ENCODE data around the gene DENND2A. TPM values are rescaled to one million over a fixed set of nuclear protein-coding genes. Genes with fewer than 3 reads are reported as not detected.
"Not testable (repeated sequence)": the region's sequence is repeated elsewhere in the genome, so short reads cannot be mapped to it uniquely, and the experiment has no call there.

DENND2A gene, protein sequence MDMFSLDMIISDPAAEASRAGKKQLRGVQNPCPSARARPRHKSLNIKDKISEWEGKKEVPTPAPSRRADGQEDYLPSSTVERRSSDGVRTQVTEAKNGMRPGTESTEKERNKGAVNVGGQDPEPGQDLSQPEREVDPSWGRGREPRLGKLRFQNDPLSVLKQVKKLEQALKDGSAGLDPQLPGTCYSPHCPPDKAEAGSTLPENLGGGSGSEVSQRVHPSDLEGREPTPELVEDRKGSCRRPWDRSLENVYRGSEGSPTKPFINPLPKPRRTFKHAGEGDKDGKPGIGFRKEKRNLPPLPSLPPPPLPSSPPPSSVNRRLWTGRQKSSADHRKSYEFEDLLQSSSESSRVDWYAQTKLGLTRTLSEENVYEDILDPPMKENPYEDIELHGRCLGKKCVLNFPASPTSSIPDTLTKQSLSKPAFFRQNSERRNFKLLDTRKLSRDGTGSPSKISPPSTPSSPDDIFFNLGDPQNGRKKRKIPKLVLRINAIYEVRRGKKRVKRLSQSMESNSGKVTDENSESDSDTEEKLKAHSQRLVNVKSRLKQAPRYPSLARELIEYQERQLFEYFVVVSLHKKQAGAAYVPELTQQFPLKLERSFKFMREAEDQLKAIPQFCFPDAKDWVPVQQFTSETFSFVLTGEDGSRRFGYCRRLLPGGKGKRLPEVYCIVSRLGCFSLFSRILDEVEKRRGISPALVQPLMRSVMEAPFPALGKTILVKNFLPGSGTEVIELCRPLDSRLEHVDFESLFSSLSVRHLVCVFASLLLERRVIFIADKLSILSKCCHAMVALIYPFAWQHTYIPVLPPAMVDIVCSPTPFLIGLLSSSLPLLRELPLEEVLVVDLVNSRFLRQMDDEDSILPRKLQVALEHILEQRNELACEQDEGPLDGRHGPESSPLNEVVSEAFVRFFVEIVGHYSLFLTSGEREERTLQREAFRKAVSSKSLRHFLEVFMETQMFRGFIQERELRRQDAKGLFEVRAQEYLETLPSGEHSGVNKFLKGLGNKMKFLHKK
- polyA plus RNA-seq, result 10 to 100 TPM in 2 of 3 donors, 1 to 10 TPM in 1; 1.2 to 38.9 (median 10.1) TPM

DNA sequence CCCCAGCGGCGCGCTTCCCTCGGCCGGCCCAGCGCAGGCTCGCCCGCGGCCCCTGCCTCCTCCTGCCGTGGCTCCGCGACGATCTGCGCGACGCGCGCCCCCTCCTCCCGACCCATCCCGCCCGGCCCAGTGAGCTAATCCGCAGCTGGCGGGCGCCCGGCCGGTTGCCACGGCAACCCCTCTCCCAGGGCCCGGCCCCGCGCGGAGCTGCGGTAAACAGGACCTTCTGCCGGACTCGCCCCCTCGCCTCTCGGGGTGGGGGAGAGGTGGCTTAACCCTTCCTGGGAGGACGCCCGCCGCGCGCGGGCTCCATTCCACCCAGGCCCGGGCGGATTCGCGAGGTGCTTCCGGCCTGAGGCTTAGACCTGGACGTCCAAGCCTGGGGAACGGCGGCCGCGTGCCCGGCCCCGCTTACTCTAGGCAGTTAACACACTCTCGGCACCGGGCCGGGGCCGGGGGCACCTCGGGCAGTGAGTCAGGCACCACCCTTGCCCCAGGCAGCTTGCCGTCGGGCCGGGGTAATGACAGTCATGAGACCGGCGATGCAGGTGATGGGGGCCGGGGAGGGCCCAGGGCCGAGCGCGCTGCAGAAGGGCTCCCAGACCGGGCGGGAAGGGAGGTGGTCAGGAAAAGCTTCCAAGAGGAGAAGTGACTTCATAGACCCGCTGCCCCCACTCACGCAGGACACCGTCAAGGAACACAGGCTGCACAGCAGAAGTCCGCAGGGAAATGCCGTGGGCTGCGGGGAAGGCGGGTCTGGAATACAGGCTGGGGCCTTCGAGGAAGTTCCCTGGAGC, at the start of gene DENND2A:
Gene DENND2A (minus strand): TSS at position 87 of the 797 bp plus-strand sequence. CDS start 38,416 bp downstream, outside the sequence.
- WGBS, 3 donors, result 3 to 11% (median 5%) methylated on average over 54 to 77 of the region's 78 CpGs
- no peak within 1 kb of the TSS for H3K27ac ChIP-seq (ENCODE audit: low read depth, low read length)

DNA sequence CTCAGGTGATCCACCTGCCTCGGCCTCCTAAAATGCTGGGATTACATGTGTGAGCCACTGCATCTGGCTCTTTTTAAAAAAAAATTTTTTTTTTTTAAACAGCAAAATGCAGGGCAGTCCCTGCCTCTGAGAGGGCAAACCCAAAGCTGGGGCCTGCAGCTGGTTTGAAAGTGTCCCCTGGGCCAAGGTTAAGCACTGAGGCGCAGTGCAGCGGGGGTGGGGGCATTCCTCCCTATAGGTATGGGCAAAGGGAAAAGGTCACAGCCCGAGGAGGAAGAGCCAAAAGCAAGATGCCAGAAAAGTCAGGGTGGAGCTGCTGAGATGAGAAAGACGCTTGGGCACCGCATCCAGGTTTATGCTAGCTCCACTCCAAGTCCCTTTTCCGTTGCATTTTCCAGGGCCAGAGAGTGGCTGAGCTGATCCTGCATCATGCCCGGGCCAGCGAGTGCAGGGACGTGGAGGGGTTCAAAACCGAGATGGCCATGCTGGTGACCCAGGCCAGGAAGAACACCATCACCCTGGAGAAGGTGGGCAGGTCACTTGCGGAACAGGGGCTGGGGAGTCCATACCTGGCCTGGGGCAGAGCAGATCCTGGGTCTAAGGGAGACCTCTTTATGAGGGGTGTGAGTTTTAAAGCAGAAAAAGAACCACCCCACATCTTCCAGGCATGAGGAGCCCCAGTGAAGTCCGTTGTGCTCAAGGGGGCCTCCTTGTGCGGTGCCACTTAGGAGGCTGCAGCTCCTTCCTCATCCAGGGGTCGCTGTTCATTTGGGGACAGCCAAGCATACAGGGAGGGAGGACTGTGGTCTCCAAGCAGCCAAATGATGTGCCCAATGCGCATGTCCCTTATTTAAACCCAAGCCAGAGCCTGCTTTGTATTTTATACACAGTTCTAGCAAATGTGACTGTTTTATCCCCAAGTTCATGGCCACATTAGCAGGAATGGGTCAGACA, 48.9 kb upstream of the DENND2A start:
- 93 to 96% (median 94%) methylated on average over 16 of the region's 16 CpGs for WGBS, 3 donors
- no peak overlapping the region for H3K27ac ChIP-seq (ENCODE audit: low read depth, low read length)

DNA sequence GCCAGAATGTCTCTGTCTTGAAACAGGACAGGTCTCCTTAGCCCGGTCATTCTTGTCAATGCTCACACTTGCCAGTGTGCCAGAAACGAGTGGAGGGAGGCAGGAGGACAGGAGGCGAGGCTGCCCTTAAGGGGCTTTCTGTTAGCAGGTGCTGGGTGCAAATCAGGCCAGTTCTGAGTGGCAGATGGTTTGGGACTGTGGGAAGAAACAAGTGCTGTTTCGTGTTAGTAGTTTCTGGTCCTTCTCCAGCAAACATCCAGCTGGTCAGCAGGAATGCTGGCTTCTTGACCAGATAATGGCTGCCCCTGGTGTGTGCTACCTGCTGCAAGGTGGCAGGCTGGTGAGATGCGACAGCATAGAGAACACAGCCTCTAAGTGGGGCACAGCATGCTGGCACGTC, 47.7 kb upstream of the DENND2A start:
- 92 to 94% (median 94%) methylated on average over 6 of the region's 6 CpGs for WGBS, 3 donors

DNA sequence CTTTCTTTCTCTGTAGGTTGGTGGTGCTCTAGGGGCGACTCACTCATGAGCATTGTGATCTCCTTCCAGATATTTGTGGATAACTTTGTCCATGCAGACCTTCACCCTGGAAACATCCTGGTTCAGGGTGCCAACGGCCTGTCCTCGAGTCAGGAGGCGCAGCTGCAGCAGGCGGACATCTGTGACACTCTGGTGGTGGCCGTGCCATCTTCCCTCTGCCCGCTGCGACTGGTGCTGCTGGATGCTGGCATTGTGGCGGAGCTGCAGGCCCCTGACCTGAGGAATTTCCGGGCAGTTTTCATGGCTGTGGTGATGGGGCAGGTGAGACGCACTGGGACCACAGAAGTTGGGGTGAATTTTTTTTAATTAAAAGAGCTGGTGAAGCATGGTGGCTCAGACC, 46.3 kb upstream of the DENND2A start:
- WGBS, 3 donors, result 97 to 100% (median 99%) methylated on average over 11 of the region's 11 CpGs
- H3K27ac ChIP-seq (ENCODE audit: low read depth, low read length), result no peak overlapping the region

More for the DNA sequence above, 47.7 kb upstream of the DENND2A start:
- H3K27ac ChIP-seq (ENCODE audit: low read depth, low read length), result no peak overlapping the region

DNA sequence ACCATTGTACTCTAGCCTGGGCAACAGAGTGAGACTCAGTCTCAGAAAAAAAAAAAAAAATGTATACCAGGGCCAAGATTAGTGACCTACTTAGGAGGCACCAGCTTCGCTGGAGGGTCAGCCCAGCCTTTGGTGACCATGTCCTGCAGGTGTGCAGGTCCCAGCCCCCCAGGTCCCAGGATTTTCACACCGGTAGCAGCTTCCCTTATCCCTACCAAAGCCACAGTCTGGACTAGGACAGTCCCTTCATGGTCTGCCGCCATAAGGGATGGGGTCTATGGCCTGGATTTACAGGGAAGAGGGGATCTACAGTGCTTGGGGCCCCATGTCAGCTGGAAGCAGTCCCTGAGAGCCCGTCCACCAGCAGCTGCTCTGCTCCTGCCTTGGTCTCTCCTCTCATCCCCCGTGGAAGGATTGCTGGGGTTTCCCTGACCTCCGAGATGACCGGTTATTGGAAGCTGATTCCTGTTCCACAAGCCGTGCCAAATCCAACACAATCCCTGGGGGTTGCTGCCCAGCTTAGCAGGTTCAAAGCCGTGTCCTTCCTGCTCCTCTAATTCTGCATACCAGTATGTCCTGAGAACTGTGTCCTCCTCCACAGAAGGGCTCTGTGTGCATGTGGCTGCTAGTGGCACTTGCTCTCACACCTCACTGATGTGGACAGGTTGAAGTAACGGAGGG, 44.9 kb upstream of the DENND2A start:
- 68 to 83% (median 77%) methylated on average over 10 of the region's 10 CpGs for whole genome bisulfite sequencing, 3 donors
- no peak overlapping the region for H3K27ac ChIP-seq (ENCODE audit: low read depth, low read length)

DNA sequence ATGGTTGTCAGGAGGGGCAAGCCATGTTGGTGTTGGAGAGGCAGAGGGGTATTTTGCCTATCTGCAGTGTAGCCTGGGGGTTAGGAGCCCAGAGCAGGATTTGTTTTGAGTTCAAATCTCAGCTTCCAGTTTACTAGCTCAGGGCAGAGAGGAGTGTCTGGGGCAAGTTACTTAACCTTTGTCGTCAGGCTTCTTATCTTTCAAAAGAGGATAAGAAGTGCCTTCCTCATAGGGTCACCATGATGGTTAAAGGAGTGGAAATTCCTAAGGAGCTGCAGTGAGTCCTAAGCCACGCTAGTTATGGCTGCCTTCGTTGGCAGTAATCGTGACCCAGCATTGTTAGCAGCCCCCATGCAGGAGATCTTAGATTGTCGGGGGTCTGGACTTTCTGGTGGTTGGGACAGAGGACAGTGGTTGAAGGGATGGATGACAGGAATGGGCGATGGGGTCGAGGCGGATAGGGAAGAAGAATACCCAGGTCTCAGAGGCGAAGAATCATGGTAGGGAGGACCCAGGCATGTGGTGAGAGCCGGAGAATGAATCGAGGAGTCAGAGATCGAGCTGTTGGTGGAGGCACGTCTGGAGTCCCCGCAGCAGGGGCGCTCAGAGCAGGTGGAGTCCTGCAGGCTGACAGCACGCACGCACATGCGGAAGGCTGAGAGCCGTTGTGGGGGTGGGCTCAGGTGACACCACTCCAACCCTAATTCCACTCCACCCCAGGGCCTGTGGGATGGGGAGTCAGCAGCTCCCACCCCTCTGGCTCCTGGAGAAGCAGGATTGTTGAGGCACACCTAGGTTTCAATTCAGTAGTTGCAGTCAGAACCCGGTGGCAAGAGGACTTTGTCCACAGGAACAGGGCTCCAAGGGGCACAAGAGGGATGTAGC, 43.7 kb upstream of the DENND2A start:
- WGBS, 3 donors, result 91 to 93% (median 91%) methylated on average over 20 of the region's 20 CpGs
- H3K27ac ChIP-seq (ENCODE audit: low read depth, low read length), result no peak overlapping the region

DNA sequence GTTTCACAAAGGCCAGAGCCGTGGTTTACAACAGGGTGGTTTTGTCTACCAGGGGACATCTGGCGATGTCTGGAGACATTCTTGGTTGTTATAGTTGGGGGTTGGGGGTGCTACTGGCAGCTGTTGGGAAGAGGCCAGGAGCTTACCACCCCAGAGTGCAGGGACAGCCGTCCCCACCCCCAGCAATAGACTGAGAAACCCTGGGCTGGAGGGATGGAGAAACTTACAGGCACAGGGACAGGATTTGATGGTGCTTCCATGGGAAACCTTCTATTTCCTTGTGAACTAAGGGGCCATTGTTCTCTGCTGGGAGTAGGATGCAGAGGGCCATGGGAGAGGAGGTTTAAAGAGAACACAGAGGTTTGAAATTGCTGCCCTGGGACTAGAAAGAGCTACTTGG, 43.0 kb upstream of the DENND2A start:
- WGBS, 3 donors, result 82 to 92% (median 89%) methylated on average over 3 of the region's 3 CpGs
- no peak overlapping the region for H3K27ac ChIP-seq (ENCODE audit: low read depth, low read length)

DNA sequence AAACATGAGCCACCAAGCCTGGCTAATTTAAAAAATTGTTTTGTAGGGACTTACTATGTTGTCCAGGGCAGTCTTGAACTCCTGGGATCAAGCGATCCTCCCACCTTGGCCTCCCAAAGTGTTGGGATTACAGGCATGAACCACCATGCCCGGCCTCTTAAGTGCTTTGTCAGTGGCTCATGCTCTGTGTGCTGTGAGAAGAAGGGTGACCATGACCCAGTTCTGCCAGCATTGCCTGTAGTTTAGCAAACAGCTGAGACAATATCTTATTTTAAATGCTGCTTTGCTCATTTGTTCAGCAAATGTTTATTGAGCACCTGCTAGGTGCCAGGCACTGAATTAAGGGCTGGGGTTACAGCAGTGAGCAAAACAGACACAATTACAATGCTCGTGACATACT, 41.2 kb upstream of the DENND2A start:
- no peak overlapping the region for H3K27ac ChIP-seq (ENCODE audit: low read depth, low read length)
- 92 to 99% (median 97%) methylated on average over 3 of the region's 3 CpGs for WGBS, 3 donors

DNA sequence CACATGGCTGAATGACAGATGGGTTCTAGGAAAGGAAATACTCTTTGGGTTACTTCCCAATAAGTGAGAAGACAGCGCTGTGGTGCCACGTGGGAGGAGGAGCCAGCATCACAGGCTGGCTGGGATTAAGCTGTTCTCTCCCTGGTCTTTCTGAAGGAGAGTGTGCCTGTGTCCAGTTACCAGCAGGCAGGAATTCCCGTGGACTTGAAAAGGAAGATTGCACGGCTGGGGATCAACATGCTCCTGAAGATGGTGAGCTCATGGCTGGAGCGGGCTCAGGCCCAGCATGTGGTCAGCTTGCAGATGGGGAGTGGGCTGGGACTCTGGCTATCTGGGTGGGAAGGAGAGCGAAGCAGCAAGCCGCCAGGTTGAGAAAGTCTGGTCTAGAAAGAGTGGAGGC, 40.3 kb upstream of the DENND2A start:
- 91 to 92% (median 91%) methylated on average over 7 of the region's 7 CpGs for WGBS, 3 donors
- no peak overlapping the region for H3K27ac ChIP-seq (ENCODE audit: low read depth, low read length)

DNA sequence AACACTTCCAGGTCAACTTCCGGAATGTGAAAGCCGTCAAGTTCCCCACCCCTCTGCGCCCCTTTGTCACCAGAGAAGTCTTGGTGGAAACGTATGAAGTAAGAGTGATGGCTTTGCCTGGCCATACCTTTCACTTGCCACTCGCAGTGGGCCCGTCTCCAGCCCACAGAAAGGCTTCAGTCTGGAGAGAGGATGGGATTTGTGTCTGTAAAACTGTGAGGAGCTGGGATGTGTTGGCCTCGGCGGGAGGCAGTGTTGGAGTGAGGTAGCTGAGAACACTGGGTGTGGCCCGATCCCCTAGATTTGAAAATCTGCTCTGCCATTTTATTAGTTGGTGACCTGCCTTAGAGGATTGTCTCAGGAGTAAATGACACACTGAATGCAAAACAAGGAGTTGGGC, 38.6 kb upstream of the DENND2A start:
- no peak overlapping the region for H3K27ac ChIP-seq (ENCODE audit: low read depth, low read length)
- WGBS, 3 donors, result 93 to 96% (median 95%) methylated on average over 9 of the region's 9 CpGs

DNA sequence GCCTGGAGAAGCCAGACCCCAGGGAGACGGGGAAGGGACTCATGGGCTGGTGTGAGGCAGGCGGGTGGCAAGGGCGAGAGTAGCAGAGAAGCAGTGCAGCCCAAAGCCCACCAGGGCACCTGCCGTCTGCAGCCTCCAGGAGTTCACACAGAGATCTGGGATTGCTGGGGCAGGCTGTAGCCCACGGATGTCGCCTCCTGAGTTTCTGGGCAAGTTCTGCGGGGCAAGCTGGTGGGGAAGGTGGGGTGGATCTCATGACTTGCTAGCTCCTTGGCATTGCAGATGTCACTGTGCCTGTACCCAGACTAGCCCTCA, 38.2 kb upstream of the DENND2A start:
- 95 to 96% (median 96%) methylated on average over 7 of the region's 7 CpGs for WGBS, 3 donors
- no peak overlapping the region for H3K27ac ChIP-seq (ENCODE audit: low read depth, low read length)

DNA sequence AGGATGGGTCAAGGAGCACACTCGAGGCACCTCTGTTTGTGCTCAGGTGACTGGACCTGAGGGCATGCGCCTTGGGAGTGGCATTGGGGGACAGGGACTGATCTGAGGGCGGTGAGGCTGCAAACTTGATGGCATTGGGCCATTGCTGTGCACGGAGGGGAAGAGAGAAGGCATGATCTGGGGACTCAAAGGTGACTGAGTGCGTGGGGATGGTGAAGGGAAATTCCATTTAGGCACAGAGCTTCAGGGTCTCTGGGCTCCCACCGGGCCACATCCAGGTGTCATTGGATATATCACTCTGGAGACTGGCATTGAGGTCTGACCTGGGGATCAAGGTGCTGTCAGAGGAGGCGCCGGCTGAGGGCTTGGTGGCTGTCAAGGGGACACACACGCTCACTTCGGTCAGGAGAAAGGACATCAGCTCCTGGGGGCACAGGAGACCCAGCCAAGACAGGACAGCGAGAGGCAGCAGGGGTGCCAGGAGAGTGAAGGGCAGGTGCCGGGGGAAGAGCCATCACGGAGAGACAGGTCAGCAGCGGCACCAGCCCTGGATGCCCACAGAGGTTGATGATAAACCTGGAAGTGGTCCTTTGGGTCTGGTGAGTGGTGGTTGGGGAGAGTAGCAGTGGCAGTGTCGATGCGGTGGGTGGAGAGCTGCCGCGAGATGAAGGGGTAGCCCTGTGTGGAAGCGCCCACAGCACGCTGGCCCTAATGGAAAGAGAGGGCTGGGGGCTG, 37.6 kb upstream of the DENND2A start:
- WGBS, 3 donors, result 96% methylated on average over 20 of the region's 20 CpGs
- H3K27ac ChIP-seq (ENCODE audit: low read depth, low read length), result no peak overlapping the region

DNA sequence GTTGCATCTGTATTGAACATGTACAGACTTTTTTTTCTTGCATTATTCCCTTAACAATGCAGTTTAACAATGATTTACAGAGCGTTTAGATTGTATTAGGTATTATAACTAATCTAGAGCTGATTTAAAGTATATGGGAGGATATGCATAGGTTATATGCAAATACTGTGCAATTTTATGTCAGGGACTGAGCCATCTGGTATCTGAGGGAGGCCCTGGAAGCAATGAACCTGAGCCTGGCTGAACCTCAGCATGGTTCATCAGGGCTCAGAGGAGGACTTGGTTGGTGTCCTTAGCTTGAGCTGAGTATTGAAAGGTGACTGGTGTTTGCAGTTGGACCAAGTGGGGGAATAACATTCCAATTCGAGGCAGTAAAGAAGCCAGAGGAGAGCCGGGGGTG, 36.9 kb upstream of the DENND2A start:
- WGBS, 3 donors, result 89 to 95% (median 92%) methylated on average over 3 of the region's 3 CpGs
- no peak overlapping the region for H3K27ac ChIP-seq (ENCODE audit: low read depth, low read length)

DNA sequence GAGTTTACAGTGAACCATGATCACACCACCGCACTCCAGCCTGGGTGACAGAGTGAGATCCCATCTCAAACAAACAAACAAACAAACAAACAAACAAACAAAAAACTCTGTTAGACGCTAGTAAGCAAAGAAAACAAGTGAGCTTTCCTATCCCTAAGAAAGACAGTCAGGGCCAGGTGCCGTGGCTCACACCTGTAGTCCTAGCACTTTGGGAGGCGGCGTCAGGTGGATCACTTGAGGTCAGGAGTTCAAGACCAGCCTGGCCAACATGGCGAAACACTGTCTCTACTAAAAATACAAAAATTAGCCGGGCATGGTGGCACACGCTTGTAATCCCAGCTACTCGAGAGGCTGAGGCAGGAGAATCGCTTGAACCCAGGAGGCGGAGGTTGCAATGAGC, 36.3 kb upstream of the DENND2A start:
- 93 to 97% (median 95%) methylated on average over 11 of the region's 11 CpGs for WGBS, 3 donors
- H3K27ac ChIP-seq (ENCODE audit: low read depth, low read length), result not testable (repeated sequence)

DNA sequence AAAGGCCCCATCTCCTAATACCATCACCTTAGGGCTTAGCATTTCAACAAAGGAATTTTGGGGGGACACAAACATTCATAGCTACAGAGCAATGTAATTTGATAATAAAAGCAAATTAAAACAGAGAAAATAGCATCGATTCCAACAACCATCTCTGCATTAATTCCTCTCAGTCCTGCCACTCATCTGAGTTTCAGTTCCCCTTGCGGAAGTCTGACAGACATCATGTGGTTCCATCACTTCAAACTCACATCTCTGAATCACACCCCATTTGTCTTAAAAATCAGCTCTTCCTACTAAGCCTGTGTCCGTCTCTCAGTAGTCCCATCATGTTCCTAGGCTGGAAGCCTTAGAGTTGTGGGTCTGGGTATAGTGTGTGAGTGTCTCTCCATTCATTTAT, 35.7 kb upstream of the DENND2A start:
- H3K27ac ChIP-seq (ENCODE audit: low read depth, low read length), result no peak overlapping the region

More for the DNA sequence above, 35.7 kb upstream of the DENND2A start:
- 74 to 94% (median 77%) methylated on average over 3 of the region's 3 CpGs for WGBS, 3 donors

Data from adipose tissue (tissue), 3 donors.